HepG2 (cell line): ENCODE results near the gene ZMAT1. TPM values are rescaled to one million over a fixed set of nuclear protein-coding genes. Genes with fewer than 3 reads are reported as not detected.

Source experiments
- ATM ChIP-seq: fragments of 450-650 bp; IDR thresholded peaks from 2 replicates; pipeline ENCODE4 v1.7.1; 2017; ENCODE audit warnings: mild to moderate bottlenecking, borderline replicate concordance
- BORCS8-MEF2B ChIP-seq: sonication (generic); formaldehyde crosslinking; IDR thresholded peaks from 2 replicates; pipeline ENCODE4 v1.8.0; 2022; ENCODE audit warnings: mild to moderate bottlenecking, missing genetic modification reagents
- ELF4 ChIP-seq: sonication (generic); formaldehyde crosslinking; IDR thresholded peaks from 2 replicates; pipeline ENCODE4 v1.5.0; 2020; ENCODE audit warnings: missing genetic modification reagents, mild to moderate bottlenecking, moderate library complexity, borderline replicate concordance
- IKZF1 ChIP-seq: fragments of 450-650 bp; IDR thresholded peaks from 2 replicates; pipeline ENCODE4 v1.7.1; 2016
- SMARCC2 ChIP-seq: fragments of 450-650 bp; IDR thresholded peaks from 2 replicates; pipeline ENCODE4 v1.6.1; 2017; ENCODE audit warnings: antibody characterized with exemption, mild to moderate bottlenecking
- TEAD2 ChIP-seq: sonication (generic); formaldehyde crosslinking; IDR thresholded peaks from 2 replicates; pipeline ENCODE4 v1.9.0; 2021; ENCODE audit warnings: missing genetic modification reagents
- polyA plus RNA-seq, 8 experiments: library from polyadenylated mRNA; depleted of rRNA in 3 of 8; stranded (reverse) in 7 of 8; unstranded in 1 of 8; fragments of >200 nt; fragmentation: Illumina TruSeq in 4 of 8; extraction: Trizol in 4 of 8; gene quantifications; 2 replicates each; pipeline versions ENCODE4 v1.2.1 to v1.2.3, GENCODE V29; 2011 to 2016; ENCODE audit warnings: low read depth in 4 of 8, missing spikeins in 1 of 8, mixed read lengths in 1 of 8; ENCODE audit not compliant: insufficient read depth in 1 of 8
- total RNA-seq, 5 experiments: library from RNA; depleted of rRNA; stranded (reverse); fragments of >200 nt; fragmentation: Illumina TruSeq; extraction: Trizol; gene quantifications; 2 replicates each; pipeline ENCODE4 v1.2.3, GENCODE V29; 2016; ENCODE audit warnings: low read depth in 1 of 5
- TF ChIP-seq, protein P1 (sequence below): sonication (generic); formaldehyde crosslinking; IDR thresholded peaks from 2 replicates; pipeline ENCODE4 v1.8.0; 2022; ENCODE audit warnings: missing genetic modification reagents, mild to moderate bottlenecking, borderline replicate concordance
- TF ChIP-seq, protein P2 (sequence below): IDR thresholded peaks from 2 replicates; pipeline ENCODE4 v1.4.0; 2020; ENCODE audit warnings: mild to moderate bottlenecking, missing genetic modification reagents
- TF ChIP-seq, protein P3 (sequence below): sonication (generic); formaldehyde crosslinking; IDR thresholded peaks from 2 replicates; pipeline ENCODE4 v1.4.0; 2020; ENCODE audit warnings: missing genetic modification reagents

The ZMAT1 gene
- total and polyA plus RNA-seq, 2 of the 13 experiments (the other 11 are each of a cell fraction or from before 2014, with no cell fraction given), result 0.01 to 0.02 TPM

DNA sequence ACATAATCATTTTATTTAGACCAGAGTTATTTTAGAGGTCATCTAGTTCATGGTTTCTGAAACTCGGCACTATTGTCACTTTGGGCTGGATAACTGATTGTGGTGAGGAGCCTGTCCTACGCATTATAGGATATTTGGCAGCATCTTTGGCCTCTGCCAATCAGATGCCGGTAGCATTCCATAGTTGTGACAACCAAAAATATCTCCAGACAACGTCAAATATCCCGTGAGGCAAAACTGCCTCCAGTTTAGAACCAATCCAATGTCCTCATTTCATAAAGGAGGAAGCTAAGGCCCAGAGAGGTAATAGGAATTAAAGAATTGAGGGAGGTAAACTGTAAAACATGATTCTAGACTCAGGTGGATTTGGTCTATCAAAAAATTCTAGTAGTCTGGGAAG is 6.1 kb downstream of the ZMAT1 start (continued):
- TF ChIP-seq, protein P1, sequence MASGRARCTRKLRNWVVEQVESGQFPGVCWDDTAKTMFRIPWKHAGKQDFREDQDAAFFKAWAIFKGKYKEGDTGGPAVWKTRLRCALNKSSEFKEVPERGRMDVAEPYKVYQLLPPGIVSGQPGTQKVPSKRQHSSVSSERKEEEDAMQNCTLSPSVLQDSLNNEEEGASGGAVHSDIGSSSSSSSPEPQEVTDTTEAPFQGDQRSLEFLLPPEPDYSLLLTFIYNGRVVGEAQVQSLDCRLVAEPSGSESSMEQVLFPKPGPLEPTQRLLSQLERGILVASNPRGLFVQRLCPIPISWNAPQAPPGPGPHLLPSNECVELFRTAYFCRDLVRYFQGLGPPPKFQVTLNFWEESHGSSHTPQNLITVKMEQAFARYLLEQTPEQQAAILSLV (CRISPR knock-in tag), result no peak
- TF ChIP-seq ATM, result no peak
- TF ChIP-seq, protein P2, sequence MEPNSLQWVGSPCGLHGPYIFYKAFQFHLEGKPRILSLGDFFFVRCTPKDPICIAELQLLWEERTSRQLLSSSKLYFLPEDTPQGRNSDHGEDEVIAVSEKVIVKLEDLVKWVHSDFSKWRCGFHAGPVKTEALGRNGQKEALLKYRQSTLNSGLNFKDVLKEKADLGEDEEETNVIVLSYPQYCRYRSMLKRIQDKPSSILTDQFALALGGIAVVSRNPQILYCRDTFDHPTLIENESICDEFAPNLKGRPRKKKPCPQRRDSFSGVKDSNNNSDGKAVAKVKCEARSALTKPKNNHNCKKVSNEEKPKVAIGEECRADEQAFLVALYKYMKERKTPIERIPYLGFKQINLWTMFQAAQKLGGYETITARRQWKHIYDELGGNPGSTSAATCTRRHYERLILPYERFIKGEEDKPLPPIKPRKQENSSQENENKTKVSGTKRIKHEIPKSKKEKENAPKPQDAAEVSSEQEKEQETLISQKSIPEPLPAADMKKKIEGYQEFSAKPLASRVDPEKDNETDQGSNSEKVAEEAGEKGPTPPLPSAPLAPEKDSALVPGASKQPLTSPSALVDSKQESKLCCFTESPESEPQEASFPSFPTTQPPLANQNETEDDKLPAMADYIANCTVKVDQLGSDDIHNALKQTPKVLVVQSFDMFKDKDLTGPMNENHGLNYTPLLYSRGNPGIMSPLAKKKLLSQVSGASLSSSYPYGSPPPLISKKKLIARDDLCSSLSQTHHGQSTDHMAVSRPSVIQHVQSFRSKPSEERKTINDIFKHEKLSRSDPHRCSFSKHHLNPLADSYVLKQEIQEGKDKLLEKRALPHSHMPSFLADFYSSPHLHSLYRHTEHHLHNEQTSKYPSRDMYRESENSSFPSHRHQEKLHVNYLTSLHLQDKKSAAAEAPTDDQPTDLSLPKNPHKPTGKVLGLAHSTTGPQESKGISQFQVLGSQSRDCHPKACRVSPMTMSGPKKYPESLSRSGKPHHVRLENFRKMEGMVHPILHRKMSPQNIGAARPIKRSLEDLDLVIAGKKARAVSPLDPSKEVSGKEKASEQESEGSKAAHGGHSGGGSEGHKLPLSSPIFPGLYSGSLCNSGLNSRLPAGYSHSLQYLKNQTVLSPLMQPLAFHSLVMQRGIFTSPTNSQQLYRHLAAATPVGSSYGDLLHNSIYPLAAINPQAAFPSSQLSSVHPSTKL (CRISPR knock-in tag), result no peak
- TF ChIP-seq TEAD2 (CRISPR knock-in tag), result no peak
- no peak for TF ChIP-seq ELF4 (CRISPR knock-in tag)
- no peak for TF ChIP-seq BORCS8-MEF2B (CRISPR knock-in tag)
- no peak for TF ChIP-seq SMARCC2
- TF ChIP-seq, protein P3, sequence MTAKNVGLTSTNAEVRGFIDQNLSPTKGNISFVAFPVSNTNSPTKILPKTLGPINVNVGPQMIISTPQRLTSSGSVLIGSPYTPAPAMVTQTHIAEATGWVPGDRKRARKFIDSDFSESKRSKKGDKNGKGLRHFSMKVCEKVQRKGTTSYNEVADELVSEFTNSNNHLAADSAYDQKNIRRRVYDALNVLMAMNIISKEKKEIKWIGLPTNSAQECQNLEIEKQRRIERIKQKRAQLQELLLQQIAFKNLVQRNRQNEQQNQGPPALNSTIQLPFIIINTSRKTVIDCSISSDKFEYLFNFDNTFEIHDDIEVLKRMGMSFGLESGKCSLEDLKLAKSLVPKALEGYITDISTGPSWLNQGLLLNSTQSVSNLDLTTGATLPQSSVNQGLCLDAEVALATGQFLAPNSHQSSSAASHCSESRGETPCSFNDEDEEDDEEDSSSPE (CRISPR knock-in tag), result no peak
- no peak for TF ChIP-seq IKZF1
